GM18870 (cell line): ENCODE data around the gene CCDC134.

Source experiments
- ATAC-seq: cut with Tn5 transposase; IDR thresholded peaks from one replicate; pipeline ENCODE4 v1.9.1; 2021; ENCODE audit warnings: moderate library complexity; ENCODE audit not compliant: unreplicated experiment

The CCDC134 gene

GRCh38 chr22:41875531-41876270 lies 75.2 kb downstream of the CCDC134 start:
- no peak for ATAC-seq
